ENCODE measurements around the gene GRM3.
"Not testable (repeated sequence)": the region's sequence is repeated elsewhere in the genome, so short reads cannot be mapped to it uniquely, and the experiment has no call there.

GRM3 gene

GRCh38 chr7:86643561-86644281 is at the start of gene GRM3:
Gene GRM3, plus strand, starts transcription at chr7:86643909. Its CDS starts 121,237 bp downstream, at chr7:86765146.
- no peak for DNase-seq (ENCODE audit: low read depth, low spot score)
- no peak within 1 kb of the TSS for H3K27ac ChIP-seq
- no peak within 1 kb of the TSS for H3K9ac ChIP-seq (ENCODE audit: insufficient read length)
- H3K4me3 ChIP-seq = peak within 1 kb of the TSS; percentile 52
- no peaks in the 10 kb centered on the region for H3K9me3 ChIP-seq (ENCODE audit: low read depth, low read length)
- peak; percentile 41 for TF ChIP-seq EZH2 (IDR thresholded peaks at IDR 0.05)
- TF ChIP-seq POLR2AphosphoS5 (IDR thresholded peaks at IDR 0.05; ENCODE audit: borderline replicate concordance, low read depth, low read length) = no peak
- no peak for TF ChIP-seq FOXP2 (optimal IDR thresholded peaks at IDR 0.05; ENCODE audit: control extremely low read depth, extremely low read length, insufficient read depth)
- no peaks in the 10 kb centered on the region for H3K36me3 ChIP-seq (ENCODE audit: insufficient read depth, low read length)

- Histone ChIP-seq H3K9ac (ENCODE audit: insufficient read length) (no peak overlapping the region), H3K9me3 (ENCODE audit: low read depth, low read length) (no peaks in the 10 kb centered on the region), H3K36me3 (ENCODE audit: insufficient read depth, low read length) (no peaks in the 10 kb centered on the region), H3K4me3 (no peak overlapping the region), H3K27ac (no peak overlapping the region)
- TF ChIP-seq EZH2 (IDR thresholded peaks at IDR 0.05) (no peak), POLR2AphosphoS5 (IDR thresholded peaks at IDR 0.05; ENCODE audit: borderline replicate concordance, low read depth, low read length) (no peak), FOXP2 (optimal IDR thresholded peaks at IDR 0.05; ENCODE audit: control extremely low read depth, extremely low read length, insufficient read depth) (no peak)
- DNase-seq (ENCODE audit: low read depth, low spot score) = no peak
Observed at GRCh38 chr7:86598311-86598710, 45.4 kb upstream of the GRM3 start.

GRCh38 chr7:86598721-86599120 is 45.0 kb upstream of the GRM3 start:
- H3K9ac ChIP-seq (ENCODE audit: insufficient read length) = no peak overlapping the region
- no peak for DNase-seq (ENCODE audit: low read depth, low spot score)
- H3K27ac ChIP-seq = no peak overlapping the region
- H3K36me3 ChIP-seq (ENCODE audit: insufficient read depth, low read length) = no peaks in the 10 kb centered on the region
- no peak for TF ChIP-seq FOXP2 (optimal IDR thresholded peaks at IDR 0.05; ENCODE audit: control extremely low read depth, extremely low read length, insufficient read depth)
- no peak for TF ChIP-seq POLR2AphosphoS5 (IDR thresholded peaks at IDR 0.05; ENCODE audit: borderline replicate concordance, low read depth, low read length)
- H3K4me3 ChIP-seq = no peak overlapping the region
- H3K9me3 ChIP-seq (ENCODE audit: low read depth, low read length) = no peaks in the 10 kb centered on the region

- H3K36me3 ChIP-seq (ENCODE audit: insufficient read depth, low read length) = no peaks in the 10 kb centered on the region
- H3K27ac ChIP-seq = no peak overlapping the region
- no peak overlapping the region for H3K4me3 ChIP-seq
- TF ChIP-seq POLR2AphosphoS5 (IDR thresholded peaks at IDR 0.05; ENCODE audit: borderline replicate concordance, low read depth, low read length) (no peak), FOXP2 (optimal IDR thresholded peaks at IDR 0.05; ENCODE audit: control extremely low read depth, extremely low read length, insufficient read depth) (no peak), EZH2 (IDR thresholded peaks at IDR 0.05) (no peak)
- no peak for DNase-seq (ENCODE audit: low read depth, low spot score)
- H3K9ac ChIP-seq (ENCODE audit: insufficient read length) = no peak overlapping the region
- H3K9me3 ChIP-seq (ENCODE audit: low read depth, low read length) = no peaks in the 10 kb centered on the region
Observed at GRCh38 chr7:86600506-86601290, 43.0 kb upstream of the GRM3 start.

GRCh38 chr7:86615711-86616110 is 28.0 kb upstream of the GRM3 start:
- not testable (repeated sequence) for H3K36me3 ChIP-seq (ENCODE audit: insufficient read depth, low read length); H3K9me3 ChIP-seq (ENCODE audit: low read depth, low read length); H3K9ac ChIP-seq (ENCODE audit: insufficient read length); H3K27ac ChIP-seq; DNase-seq (ENCODE audit: low read depth, low spot score); H3K4me3 ChIP-seq

- Histone ChIP-seq H3K4me3 (peak overlapping the region; percentile 52), H3K9me3 (ENCODE audit: low read depth, low read length) (no peaks in the 10 kb centered on the region), H3K36me3 (ENCODE audit: insufficient read depth, low read length) (no peaks in the 10 kb centered on the region), H3K27ac (no peak overlapping the region), H3K9ac (ENCODE audit: insufficient read length) (no peak overlapping the region)
- DNase-seq (ENCODE audit: low read depth, low spot score) = no peak
- no peak for TF ChIP-seq EZH2 (IDR thresholded peaks at IDR 0.05)
- TF ChIP-seq POLR2AphosphoS5 (IDR thresholded peaks at IDR 0.05; ENCODE audit: borderline replicate concordance, low read depth, low read length) = no peak
- TF ChIP-seq FOXP2 (optimal IDR thresholded peaks at IDR 0.05; ENCODE audit: control extremely low read depth, extremely low read length, insufficient read depth) = no peak
Observed at GRCh38 chr7:86644282-86645224, 844 bp downstream of the GRM3 start.

GRCh38 chr7:86645225-86645608 is 1.5 kb downstream of the GRM3 start:
- H3K4me3 ChIP-seq = no peak overlapping the region
- no peaks in the 10 kb centered on the region for H3K9me3 ChIP-seq (ENCODE audit: low read depth, low read length)
- TF ChIP-seq POLR2AphosphoS5 (IDR thresholded peaks at IDR 0.05; ENCODE audit: borderline replicate concordance, low read depth, low read length) (no peak), EZH2 (IDR thresholded peaks at IDR 0.05) (no peak), FOXP2 (optimal IDR thresholded peaks at IDR 0.05; ENCODE audit: control extremely low read depth, extremely low read length, insufficient read depth) (no peak)
- no peak for DNase-seq (ENCODE audit: low read depth, low spot score)
- H3K9ac ChIP-seq (ENCODE audit: insufficient read length) = no peak overlapping the region
- H3K27ac ChIP-seq = no peak overlapping the region
- no peaks in the 10 kb centered on the region for H3K36me3 ChIP-seq (ENCODE audit: insufficient read depth, low read length)

- no peaks in the 10 kb centered on the region for H3K36me3 ChIP-seq (ENCODE audit: insufficient read depth, low read length)
- no peak overlapping the region for H3K4me3 ChIP-seq
- TF ChIP-seq EZH2 (IDR thresholded peaks at IDR 0.05) (no peak), FOXP2 (optimal IDR thresholded peaks at IDR 0.05; ENCODE audit: control extremely low read depth, extremely low read length, insufficient read depth) (no peak), POLR2AphosphoS5 (IDR thresholded peaks at IDR 0.05; ENCODE audit: borderline replicate concordance, low read depth, low read length) (no peak)
- no peaks in the 10 kb centered on the region for H3K9me3 ChIP-seq (ENCODE audit: low read depth, low read length)
- H3K27ac ChIP-seq = no peak overlapping the region
- no peak overlapping the region for H3K9ac ChIP-seq (ENCODE audit: insufficient read length)
- DNase-seq (ENCODE audit: low read depth, low spot score) = no peak
Observed at GRCh38 chr7:86645676-86646276, 2.1 kb downstream of the GRM3 start.

Data from SK-N-MC (cell line).